Left colon (tissue), 2 donors: Measurements from ENCODE around the gene CGB8. TPM values are rescaled to one million over a fixed set of nuclear protein-coding genes. Genes with fewer than 3 reads are reported as not detected.
A peak's percentile ranks its signal among the peaks of the same experiment; 100 is the strongest.
"Not testable (repeated sequence)": the region's sequence is repeated elsewhere in the genome, so short reads cannot be mapped to it uniquely, and the experiment has no call there.

Source experiments
- ATAC-seq: fragments of 200-7000 bp; cut with Tn5 transposase; one replicate; pipeline ENCODE4 v1.9.1; 2020; ENCODE audit warnings: mild to moderate bottlenecking, moderate library complexity
- DNase-seq, 2 donors: peaks; one replicate each; pipeline ENCODE4 v3.0.0-alpha.2; 2020
- intact Hi-C, 2 donors: fragments of 100-400 bp; cut with DNase I in 1 of 2; cut with micrococcal nuclease in 1 of 2; formaldehyde crosslinking; loops; one replicate each; pipeline versions ENCODE4 v1.11.2 to v1.14.0; 2022; cut with DNase I, micrococcal nuclease
- long read RNA-seq: library from polyadenylated mRNA; unstranded; transcript quantifications from one replicate; pipeline ENCODE4 v2.0.0, GENCODE V29; 2021
- total RNA-seq, 2 donors: library from RNA; stranded (reverse); fragmentation: NEBNext Ultra II Directional; extraction: Animal tissue kit (Norgen Biotek cat#: 25700); gene quantifications; one replicate each; pipeline ENCODE4 v1.2.1, GENCODE V29; 2021
- donor health status: DM: no; HTN: no; CAD: no.
- donor health status: DM: yes; HTN: yes; CAD: no.

Gene CGB8
- total RNA-seq, result not detected
- long read RNA-seq, result 0 reads

DNA sequence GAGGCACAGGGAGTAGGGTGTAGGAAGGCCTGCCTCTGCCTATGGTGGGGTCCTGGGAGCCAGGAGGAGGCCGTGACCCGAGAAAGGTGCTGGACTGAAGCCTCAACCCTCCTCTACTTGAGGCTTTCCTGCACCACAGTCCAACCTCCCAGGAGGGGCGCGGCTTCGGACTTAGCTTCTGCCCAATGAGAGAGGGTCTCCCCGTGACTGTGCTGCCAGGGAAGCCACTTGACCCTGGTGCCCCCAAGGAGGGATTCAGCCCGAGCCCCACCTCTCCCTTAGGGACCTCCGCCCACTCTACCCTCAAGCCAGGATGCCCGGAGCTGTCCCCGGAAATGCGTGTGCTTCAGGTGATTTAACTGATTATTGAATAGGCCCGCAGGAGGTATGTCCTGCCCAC lies at the start of gene CGB8:
CGB8 (minus strand) TSS at position 101 of the 400 bp plus-strand sequence. CDS start 372 bp downstream, outside the sequence.
- DNase-seq, ATAC-seq, intact Hi-C loops: not testable (repeated sequence)

DNA sequence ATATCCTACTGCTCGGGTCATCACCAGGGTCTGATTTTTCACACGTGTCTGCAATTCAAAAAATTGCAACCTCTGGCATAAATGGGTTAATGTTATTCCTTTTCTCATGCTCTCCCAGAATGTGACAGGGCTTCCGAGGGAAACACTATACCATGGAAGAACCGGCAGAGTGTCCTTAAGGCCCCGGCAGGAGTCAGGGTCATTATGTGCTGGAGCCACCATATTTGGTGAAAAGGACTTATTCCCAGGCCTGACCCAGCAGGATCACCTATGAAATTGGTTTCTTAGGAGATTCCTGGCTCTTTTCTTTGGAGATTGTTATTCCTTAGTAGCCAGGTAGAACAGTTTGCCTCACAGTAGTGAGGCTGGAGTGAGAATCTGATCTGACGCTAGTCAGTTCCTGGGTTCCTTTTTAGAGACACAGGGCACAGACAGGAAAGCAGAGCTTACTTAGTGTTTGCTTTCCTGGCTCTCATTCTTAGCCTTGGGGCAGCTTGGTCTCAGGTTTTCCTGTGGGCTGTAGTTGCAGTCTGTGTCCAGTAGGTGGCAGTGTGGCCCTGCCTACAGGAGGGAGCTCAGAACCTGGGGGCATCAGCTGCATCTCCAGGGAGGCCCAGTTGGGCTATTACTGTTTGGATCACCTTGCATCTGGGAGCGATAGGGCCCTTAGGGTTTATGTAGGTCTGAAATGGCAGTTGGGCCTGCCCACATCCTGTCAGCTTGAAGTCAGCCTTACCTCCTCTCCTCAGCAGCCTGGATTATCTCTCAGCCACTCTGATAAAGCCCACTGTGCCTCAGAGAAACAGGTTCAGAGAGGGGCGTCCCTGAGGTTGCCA lies 48.8 kb upstream of the CGB8 start:
- peak; percentile 79 for ATAC-seq

DNA sequence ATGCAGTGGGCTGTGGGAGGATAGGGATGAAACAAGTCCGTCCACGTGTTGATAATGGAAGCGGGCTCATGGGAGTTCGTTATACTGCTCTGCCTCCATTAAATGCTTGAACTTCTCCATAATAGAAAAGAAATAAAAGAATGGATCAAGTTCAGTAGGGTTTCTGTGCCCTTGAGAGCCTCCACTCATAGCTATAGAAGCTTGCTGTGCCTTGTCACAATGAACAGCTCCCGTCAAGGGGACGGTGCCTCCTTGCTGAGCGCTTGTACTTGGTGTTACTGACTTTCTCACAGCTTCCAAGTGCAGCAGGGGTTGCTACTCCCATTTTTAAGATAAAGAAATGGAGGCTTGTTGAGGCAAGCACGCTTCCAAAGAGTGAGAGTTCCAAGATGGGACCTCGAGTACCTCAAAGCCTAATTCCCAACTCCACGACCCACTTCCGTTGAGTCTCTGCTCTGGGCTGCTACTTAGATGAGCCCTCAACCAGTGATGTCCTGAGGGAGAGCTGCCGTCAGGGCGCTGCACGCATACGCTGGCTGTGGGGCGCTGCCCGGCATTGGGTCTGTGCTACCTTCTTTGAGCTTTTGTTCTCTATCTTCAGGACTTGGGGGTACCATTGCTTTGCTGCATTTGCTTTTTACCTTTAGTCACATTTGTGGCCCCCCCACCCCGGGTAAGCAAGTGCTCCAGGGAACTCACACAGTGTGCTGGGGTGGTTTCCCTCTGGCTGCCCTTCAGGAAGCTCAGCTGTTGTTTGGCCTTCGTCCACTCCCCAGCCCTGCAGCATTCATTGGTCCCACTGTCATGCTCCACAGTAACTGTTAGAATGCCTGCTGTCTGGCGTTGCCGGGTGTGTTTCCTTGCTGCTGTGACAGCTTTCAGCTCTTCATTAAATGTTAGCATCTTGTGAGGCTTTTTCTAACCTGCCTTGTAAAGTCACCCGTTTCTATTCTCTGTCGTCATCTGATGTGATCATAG lies 45.9 kb upstream of the CGB8 start:
- ATAC-seq (no peak), DNase-seq (no peak)
- intact Hi-C loops, result loop anchor here in 1 of 2 donors (5.0 to 10.0 kb wide), 2 partner anchors 53 to 100 kb away; no protein-coding TSS in a partner anchor

More for the DNA sequence above, 48.8 kb upstream of the CGB8 start:
- intact Hi-C loops, result loop anchor here in 1 of 2 donors (5.0 to 10.0 kb wide), 2 partner anchors 50 to 97 kb away; no protein-coding TSS in a partner anchor
- DNase-seq, result peak in 1 of 2 donors; percentile 67

DNA sequence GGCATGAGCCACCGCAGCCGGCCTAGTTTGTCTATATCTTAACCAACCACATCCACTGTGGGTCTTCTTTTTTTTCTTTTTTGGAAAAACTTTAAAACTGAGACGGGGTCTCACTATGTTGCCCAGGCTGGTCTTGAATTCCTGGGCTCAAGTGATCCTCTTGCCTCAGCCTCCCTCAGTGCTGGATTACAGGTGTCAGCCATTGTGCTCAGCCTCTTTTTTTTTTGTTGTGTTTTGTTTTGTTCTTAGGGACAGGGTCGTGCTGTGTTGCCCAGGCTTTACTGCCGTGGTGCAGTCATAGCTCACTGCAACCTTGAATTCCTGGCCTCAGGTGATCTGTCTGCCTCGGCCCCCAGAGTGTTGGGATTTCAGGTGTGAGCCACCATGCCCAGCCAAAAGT lies 43.8 kb upstream of the CGB8 start:
- no peak for DNase-seq
- intact Hi-C loops, result loop anchor here in 1 of 2 donors (10.0 kb wide), 1 partner anchor 102 kb away; no protein-coding TSS in a partner anchor
- ATAC-seq, result no peak

DNA sequence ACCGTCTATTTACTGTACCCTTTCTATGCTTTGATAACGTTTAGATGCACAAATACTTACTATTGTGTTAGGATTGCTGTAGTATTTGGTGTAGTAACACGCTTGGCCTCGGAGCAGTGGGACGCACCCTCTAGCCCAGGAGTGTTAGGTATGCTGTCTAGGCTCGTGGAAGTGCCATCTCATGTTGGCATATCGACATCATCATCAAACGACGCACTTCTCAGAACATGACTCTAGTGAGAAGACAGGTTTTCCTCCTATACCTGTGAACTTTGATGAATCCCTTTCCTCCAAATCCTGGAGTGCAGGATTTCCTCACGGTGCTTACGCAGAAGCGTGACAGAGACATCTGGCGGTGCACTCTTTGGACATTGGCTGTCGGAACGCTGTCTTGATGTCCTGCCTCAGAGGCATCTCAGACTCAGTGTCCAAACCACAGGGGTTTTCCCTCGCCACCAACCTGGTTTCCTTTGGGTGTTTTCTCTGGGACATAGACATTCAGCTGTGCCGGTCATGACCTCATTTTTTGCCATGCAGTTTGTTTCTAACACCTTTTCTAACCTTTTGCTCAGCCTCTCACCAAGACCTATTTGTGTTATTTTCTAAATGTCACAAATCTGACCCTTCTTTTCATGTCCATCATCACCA lies 42.6 kb upstream of the CGB8 start:
- DNase-seq (no peak), ATAC-seq (no peak)
- intact Hi-C loops, result loop anchor here in 1 of 2 donors (10.0 kb wide), 1 partner anchor 103 kb away; no protein-coding TSS in a partner anchor

DNA sequence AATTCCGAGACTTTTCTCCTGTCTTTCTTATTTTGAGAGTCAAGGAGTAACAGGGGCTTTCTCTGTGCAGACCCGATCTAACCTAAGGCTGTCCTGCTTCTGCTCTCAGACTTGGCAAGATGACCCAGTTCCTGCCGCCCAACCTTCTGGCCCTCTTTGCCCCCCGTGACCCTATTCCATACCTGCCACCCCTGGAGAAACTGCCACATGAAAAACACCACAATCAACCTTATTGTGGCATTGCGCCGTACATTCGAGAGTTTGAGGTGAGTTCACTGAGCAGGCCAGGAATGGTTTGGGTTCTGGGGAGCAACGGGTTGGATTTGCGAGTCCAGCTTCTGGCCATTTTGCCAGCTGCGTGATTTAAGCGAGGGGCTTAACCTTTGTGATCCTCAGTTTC lies 37.4 kb upstream of the CGB8 start:
- ATAC-seq (no peak), DNase-seq (no peak)
- intact Hi-C loops, result no loop called here

DNA sequence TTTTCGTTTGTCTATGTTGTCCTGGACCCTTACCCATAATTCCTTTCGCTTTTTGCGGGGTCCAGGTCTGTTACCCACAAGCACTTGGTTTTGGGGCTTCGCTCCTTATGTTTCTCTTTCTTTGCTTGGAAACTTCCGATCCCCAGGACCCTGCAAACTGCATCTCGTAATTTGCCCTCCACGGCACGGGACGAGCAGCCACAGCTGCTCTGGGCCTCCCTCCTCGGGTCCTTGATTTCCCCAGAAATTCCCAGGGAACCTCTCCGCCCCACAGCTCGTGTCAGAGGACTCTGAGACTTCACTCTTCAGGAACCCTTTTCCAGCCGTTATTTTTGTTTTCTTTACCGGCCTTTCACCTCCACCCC lies 36.9 kb upstream of the CGB8 start:
- intact Hi-C loops, result no loop called here
- ATAC-seq (no peak), DNase-seq (no peak)

DNA sequence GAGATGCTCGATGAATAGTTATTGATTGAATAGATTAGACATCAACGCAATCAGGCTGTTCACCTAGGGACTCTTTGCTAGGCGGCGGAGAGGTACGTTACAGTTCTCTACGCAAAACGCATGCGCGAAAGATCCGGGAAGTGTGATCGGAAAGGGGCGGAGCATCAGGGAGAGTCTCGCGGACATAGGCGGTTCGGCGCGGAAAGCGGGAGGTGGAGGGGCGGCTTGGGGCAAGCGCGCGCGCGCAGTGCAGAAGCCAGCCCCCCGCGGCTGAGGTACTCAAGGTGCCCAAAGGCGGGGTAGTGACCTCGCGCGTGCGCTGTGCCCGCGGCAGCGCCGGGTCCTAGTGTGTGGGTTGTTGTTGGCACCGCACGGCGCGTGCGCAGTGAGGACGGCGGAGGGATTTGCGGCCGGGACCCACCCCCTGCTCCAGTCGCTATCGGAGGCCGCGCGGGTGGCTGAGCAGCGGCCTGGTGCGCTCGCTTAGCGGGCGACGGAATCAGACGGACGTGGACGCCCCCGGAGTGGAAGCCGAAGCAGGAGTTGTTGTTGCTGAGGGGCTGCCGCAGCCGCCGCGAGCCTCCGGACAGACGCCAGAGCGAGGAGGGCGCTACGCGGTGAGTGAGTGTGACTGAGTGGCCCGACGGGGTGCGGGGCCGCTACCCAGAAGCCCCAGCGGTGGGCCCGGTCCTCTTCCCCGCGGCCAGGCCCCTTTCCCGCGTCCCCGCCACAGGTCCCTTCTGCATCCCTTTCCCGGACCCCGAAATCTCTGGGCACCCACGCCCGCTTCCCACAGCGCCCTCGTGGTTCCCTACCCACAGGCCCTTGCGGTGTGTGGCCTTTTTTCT lies 36.3 kb upstream of the CGB8 start, which contains the start of gene SNRNP70:
SNRNP70 (plus strand) TSS at position 432 of the 848 bp plus-strand sequence. CDS start 964 bp downstream, outside the sequence.
- ATAC-seq (peak; percentile 95), DNase-seq (peak; percentile 99)
- intact Hi-C loops, result no loop called here

DNA sequence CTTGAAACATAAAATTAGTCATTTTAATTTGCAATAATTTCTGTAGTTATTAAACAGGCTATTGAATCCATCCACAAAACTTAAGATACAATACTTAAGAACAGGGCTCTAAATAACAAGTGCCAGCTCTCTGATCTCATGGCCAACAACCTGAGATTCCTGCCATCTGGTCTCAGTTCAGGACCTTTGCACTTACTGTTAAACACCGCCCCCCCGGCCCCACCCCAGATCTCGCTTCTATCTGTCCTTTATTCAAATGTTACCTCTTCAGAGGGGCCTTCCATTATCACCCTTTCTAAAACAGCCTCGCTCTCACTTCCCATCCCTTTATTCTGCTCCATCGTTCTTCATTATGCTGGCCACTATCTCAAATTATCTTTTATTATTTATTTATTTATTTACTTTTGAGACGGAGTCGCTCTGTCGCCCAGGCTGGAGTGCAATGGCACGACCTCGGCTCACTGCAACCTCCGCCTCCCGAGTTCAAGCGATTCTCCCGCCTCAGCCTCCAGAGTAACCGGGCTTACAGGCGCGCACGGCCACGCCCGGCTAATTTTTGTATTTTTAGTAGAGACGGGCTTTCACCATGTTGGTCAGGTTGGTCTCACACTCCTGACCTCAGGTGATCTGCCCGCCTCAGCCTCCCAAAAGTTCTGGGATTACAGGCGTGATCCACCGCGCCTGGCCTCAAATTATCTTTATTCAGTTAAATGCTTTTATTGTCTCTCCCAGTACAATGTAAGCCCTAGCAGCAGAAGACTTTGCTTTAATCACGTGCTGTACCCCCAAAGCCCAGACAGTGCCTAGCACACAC lies 35.5 kb upstream of the CGB8 start:
- intact Hi-C loops, result no loop called here
- ATAC-seq, result peak; percentile 13
- peak in 1 of 2 donors; percentile 39 for DNase-seq

DNA sequence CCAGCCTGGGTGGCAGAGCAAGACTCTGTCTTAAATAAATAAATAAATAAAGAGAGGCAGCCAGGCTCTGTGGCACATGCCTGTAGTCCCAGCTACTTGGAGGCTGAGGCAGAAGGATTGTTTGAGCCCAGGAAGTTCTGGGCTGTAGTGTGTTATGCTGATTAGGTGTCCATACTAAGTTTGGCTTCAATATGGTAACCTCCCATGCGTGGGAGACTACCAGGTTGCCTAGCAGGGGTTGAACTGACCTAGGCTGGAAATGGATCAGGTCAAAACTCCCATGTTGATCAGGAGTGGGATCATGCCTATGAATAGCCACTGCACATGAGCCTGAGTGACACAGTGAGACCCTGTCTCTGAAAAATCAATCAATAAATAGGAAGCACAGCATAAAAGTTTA lies 32.4 kb upstream of the CGB8 start:
- intact Hi-C loops, result no loop called here
- DNase-seq (no peak), ATAC-seq (no peak)

DNA sequence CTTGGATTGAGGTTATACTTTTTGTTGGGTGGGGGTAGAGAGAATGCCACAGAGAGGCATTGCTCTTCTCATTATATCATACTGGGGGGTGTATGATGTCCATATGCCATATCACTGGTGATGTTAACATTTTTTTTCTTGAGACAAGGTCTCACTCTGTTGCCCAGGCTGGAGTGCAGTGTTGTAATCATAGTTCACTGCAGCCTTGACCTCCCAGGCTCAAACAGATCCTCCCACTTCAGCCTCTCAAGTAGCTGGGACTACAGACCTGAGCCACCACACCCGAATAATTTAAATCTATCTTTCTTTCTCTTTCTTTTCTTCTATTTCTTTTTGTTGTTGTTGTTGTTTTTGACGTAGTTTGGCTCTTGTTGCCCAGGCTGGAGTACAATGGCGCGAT lies 31.5 kb upstream of the CGB8 start:
- no peak for DNase-seq
- ATAC-seq, result no peak
- intact Hi-C loops, result no loop called here

DNA sequence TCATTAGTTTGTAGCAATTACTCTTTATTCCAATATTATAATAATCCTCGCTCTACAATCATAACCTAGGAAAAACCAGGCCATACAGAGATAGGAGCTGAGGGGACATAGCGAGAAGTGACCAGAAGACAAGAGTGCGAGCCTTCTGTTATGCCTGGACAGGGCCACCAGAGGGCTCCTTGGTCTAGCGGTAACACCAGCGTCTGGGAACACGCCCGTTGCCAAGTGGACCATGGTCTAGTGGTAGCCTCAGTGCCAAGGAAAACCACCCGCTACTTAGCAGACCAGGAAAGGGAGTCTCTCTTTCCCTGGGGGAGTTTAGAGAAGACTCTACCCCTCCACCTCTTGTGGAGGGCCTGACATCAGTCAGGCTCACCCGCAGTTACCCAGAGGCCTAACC lies 26.0 kb upstream of the CGB8 start:
- ATAC-seq (peak; percentile 74), DNase-seq (peak; percentile 65 to 80)
- intact Hi-C loops, result not testable (repeated sequence)

DNA sequence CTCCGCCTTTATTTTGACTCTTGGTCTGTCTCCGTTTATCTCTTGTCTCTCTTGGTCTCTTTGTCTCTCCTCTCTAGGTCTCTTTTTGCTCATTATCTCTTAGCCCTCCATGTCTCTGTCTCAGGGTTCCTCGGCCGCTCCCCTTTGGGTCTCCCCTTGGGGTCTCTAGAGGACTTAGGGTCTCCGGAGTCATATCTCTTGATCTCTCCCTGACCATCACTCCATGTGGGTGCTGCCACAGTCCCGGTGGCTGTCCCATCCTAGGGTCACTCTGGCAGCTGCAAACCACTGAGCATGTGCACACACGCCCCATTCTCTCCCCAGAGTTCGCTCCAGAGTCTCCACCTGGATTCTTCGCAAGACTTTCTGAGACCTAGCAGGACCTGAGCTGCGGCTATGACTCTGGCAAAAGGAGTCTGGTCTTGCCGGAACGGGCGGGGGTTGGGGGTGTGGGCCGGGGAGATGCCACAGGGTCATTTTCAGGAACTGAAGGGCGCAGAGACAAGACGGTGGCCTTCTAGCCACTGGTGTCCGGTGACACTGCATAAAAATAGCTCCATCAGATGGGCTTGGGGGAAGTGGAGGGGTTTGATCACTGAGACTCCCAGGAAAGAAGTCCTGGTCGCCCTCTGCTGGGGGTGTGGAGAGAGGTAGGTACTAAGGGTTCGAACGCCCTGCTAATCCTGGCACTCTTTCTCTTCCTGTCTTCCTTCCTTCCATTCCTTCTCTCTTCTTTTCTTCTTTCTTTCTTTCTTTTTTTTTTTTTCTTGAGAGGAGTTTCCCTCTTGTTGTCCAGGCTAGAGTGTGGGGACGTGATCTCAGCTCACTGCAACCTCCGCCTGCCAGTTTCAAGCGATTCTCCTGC lies 24.8 kb upstream of the CGB8 start:
- DNase-seq (no peak), ATAC-seq (peak; percentile 59)
- intact Hi-C loops, result no loop called here

DNA sequence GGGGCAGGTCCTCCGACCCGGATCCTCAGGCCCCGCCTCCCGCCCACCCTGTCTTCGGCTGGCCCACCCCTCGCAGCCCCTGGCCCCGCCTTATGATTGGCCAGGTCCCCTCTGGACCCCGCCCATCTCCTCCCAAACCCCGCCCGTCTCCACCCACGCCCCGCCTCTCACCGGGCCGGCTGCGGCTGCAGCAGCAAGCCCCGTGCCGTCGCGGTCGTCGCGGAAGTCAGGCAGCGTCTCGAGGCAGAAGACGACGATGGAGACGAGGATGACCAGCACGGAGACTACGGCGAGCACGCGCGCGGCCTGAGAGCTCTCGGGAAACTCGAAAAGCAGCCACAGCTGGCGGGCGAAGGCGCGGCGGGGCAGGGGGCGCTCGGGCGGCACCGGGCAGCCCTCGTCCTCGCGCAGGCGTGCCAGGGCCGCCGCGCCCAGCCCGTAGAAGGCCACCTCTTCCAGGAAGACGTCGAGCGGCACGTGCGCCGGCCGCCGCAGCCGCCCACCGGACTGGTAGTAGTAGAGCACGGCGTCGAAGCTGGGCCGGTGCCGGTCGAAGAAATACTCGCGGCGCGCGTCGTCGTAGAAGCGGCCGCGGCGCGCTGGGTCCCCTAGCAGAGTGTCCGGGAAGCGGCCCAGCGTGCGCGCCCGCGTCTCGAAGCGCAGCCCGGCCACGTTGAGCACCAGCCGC lies 23.1 kb upstream of the CGB8 start:
- intact Hi-C loops, result no loop called here
- DNase-seq (peak in 1 of 2 donors; percentile 20), ATAC-seq (peak; percentile 39)

DNA sequence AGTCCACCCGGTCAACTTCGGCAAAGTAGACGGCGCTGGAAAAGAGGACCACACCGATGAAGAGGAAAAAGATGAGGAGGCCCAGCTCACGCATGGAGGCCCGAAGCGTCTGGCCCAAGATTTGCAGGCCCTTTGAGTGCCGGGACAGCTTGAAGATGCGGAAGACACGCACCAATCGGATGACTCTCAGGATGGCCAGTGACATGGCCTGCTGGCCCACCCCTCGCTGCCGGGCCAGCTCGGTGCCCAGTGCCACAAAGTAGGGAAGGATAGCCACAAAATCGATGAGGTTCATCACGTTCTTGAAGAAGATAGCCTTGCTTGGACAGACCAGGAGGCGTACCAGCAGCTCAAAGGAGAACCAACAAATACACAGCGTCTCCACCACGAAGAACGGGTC lies 21.5 kb upstream of the CGB8 start:
- ATAC-seq, result no peak
- no peak for DNase-seq
- intact Hi-C loops, result no loop called here

DNA sequence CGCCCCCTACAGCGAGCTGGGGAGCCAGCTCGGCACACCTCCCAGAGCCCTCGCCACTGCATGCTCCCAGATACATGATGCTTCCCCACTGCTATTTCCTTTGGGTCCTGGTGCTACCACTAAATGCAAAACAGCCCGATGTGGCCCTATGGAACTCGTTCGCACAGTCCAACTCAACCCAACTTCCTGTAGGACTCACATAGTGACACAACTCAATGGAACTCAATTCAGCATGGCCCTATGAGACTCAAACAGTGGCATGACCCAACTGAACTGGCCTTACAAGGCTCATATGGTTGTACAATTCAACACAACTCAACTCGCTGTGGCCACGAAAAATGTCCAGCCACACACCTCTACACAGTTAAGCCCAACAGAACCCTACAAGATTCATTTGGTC lies 20.1 kb upstream of the CGB8 start:
- intact Hi-C loops, result no loop called here
- DNase-seq (no peak), ATAC-seq (no peak)
